Loucy (cell line): ENCODE data around the gene PAM.

Experiments used
- H2AFZ ChIP-seq: fragments of 200-600 bp; sonication (generic); 2 replicates; pipeline ENCODE4 v1.6.0; 2016; ENCODE audit warnings: antibody characterized with exemption, mild to moderate bottlenecking, low read length, moderate library complexity
- H3F3A ChIP-seq: fragments of 200-600 bp; 2 replicates; pipeline ENCODE4 v1.6.0; 2016; ENCODE audit warnings: antibody characterized with exemption, low read depth, mild to moderate bottlenecking
- H3K27me3 ChIP-seq: fragments of 200-600 bp; sonication (generic); 2 replicates; pipeline ENCODE4 v1.6.1; 2014; ENCODE audit warnings: low read length, mild to moderate bottlenecking; ENCODE audit not compliant: insufficient read depth, poor library complexity, severe bottlenecking
- H3K36me3 ChIP-seq: fragments of 200-600 bp; sonication (generic); 2 replicates; pipeline ENCODE4 v1.6.1; 2016; ENCODE audit warnings: low read length; ENCODE audit not compliant: insufficient read depth
- H3K4me1 ChIP-seq: fragments of 200-600 bp; sonication (generic); 2 replicates; pipeline ENCODE4 v1.5.1; 2014; ENCODE audit warnings: low read length, mild to moderate bottlenecking; ENCODE audit not compliant: insufficient read depth, poor library complexity, severe bottlenecking
- H3K4me2 ChIP-seq: fragments of 200-600 bp; sonication (generic); 2 replicates; pipeline ENCODE4 v1.6.0; 2014; ENCODE audit warnings: antibody characterized with exemption, low read length, low read depth, mild to moderate bottlenecking; ENCODE audit not compliant: poor library complexity, severe bottlenecking
- H3K4me3 ChIP-seq: fragments of 200-600 bp; sonication (generic); 2 replicates; pipeline ENCODE4 v1.5.1; 2014; ENCODE audit warnings: low read length, mild to moderate bottlenecking, mixed read lengths; ENCODE audit not compliant: poor library complexity, severe bottlenecking
- H3K79me2 ChIP-seq: fragments of 200-600 bp; sonication (generic); 2 replicates; pipeline ENCODE4 v1.6.1; 2014; ENCODE audit warnings: low read length; ENCODE audit not compliant: insufficient read depth
- H3K9ac ChIP-seq: fragments of 200-600 bp; sonication (generic); 2 replicates; pipeline ENCODE4 v1.6.0; 2014; ENCODE audit warnings: mild to moderate bottlenecking, low read depth, low read length, moderate library complexity; ENCODE audit not compliant: poor library complexity, severe bottlenecking
- H3K9me2 ChIP-seq: fragments of 200-600 bp; sonication (generic); replicated peaks from 2 replicates; pipeline ENCODE4 v1.6.1; 2016; ENCODE audit warnings: low read depth, low read length, mixed read lengths
- H3K9me3 ChIP-seq: fragments of 200-600 bp; sonication (generic); 2 replicates; pipeline ENCODE4 v1.6.1; 2014; ENCODE audit warnings: mild to moderate bottlenecking, antibody characterized with exemption, low read length, low read depth; ENCODE audit not compliant: insufficient read depth
- H4K20me1 ChIP-seq: fragments of 200-600 bp; sonication (generic); 2 replicates; pipeline ENCODE4 v1.6.0; 2014; ENCODE audit warnings: antibody characterized with exemption, low read length, mild to moderate bottlenecking; ENCODE audit not compliant: insufficient read depth, poor library complexity, severe bottlenecking
- EZH2phosphoT487 ChIP-seq: fragments of 200-600 bp; IDR thresholded peaks from 2 replicates; pipeline ENCODE4 v1.6.1; 2018; ENCODE audit warnings: antibody characterized with exemption, mild to moderate bottlenecking, moderate library complexity, borderline replicate concordance
- TF ChIP-seq, protein P1 (sequence below): fragments of 200-600 bp; sonication (generic); conservative IDR thresholded peaks from 2 replicates; pipeline ENCODE4 v1.5.1; 2014; ENCODE audit warnings: mild to moderate bottlenecking, antibody characterized with exemption, low read length

Gene PAM

DNA sequence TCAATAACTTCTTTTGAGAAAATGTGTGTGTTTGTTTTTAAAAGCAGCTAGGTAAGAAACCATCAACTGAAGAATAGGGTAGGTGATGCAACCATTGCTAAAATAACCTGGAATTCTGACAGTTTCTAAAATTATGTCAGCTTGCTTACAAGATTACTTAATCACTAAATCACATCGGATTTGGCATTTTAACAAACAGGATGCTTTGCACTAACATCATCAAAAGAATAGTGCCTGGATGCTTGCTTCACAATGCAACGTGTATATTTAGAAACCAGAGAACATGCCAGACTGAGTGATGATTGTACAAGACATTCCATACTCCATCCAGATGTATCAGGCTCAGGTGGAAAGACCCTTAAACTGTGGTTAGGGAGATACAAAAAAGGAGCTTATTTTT lies 43.9 kb downstream of the PAM start:
- peaks cover 42% of the 10 kb centered on the region for H3K4me1 ChIP-seq
- H2AFZ ChIP-seq, result no peak overlapping the region
- no peaks in the 10 kb centered on the region for H3K9me2 ChIP-seq
- peaks cover 11% of the 10 kb centered on the region for H3K79me2 ChIP-seq
- no peaks in the 10 kb centered on the region for H3K27me3 ChIP-seq
- H4K20me1 ChIP-seq, result no peaks in the 10 kb centered on the region
- H3K4me2 ChIP-seq, result no peak overlapping the region
- no peaks in the 10 kb centered on the region for H3F3A ChIP-seq
- no peak overlapping the region for H3K4me3 ChIP-seq
- no peak overlapping the region for H3K9ac ChIP-seq
- H3K9me3 ChIP-seq, result no peaks in the 10 kb centered on the region
- TF ChIP-seq, protein P1, sequence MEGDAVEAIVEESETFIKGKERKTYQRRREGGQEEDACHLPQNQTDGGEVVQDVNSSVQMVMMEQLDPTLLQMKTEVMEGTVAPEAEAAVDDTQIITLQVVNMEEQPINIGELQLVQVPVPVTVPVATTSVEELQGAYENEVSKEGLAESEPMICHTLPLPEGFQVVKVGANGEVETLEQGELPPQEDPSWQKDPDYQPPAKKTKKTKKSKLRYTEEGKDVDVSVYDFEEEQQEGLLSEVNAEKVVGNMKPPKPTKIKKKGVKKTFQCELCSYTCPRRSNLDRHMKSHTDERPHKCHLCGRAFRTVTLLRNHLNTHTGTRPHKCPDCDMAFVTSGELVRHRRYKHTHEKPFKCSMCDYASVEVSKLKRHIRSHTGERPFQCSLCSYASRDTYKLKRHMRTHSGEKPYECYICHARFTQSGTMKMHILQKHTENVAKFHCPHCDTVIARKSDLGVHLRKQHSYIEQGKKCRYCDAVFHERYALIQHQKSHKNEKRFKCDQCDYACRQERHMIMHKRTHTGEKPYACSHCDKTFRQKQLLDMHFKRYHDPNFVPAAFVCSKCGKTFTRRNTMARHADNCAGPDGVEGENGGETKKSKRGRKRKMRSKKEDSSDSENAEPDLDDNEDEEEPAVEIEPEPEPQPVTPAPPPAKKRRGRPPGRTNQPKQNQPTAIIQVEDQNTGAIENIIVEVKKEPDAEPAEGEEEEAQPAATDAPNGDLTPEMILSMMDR, result no peak
- TF ChIP-seq EZH2phosphoT487, result no peak
- no peaks in the 10 kb centered on the region for H3K36me3 ChIP-seq

DNA sequence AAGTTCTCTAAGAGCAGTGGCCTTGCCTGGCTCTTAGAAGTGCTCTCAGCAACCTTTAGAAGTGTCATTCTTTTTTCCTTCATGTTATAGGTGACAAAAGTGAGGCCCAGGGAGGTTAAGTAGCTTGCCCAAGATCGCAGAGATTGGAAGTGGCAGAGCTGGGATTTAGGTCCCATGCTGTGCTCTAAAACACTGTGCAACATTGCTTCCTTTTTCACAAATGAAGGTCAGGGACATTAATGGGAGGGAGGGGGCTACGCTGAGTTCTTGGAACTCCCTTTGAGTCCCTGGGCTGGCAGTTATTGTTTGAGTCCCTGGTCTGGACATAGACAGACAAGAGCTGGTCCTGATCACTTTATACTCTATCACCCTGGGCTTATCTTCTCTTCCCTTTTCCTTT lies 45.3 kb downstream of the PAM start:
- peaks cover 39% of the 10 kb centered on the region for H3K4me1 ChIP-seq
- peaks cover 19% of the 10 kb centered on the region for H3K79me2 ChIP-seq
- H2AFZ ChIP-seq, result no peak overlapping the region
- H3K4me2 ChIP-seq, result no peak overlapping the region
- no peak overlapping the region for H3K4me3 ChIP-seq
- TF ChIP-seq, protein P1, result no peak
- no peak for TF ChIP-seq EZH2phosphoT487
- no peaks in the 10 kb centered on the region for H4K20me1 ChIP-seq
- H3K9ac ChIP-seq, result peak overlapping the region; percentile 46
- H3F3A ChIP-seq, result no peaks in the 10 kb centered on the region
- H3K36me3 ChIP-seq, result no peaks in the 10 kb centered on the region
- H3K27me3 ChIP-seq, result no peaks in the 10 kb centered on the region
- no peaks in the 10 kb centered on the region for H3K9me2 ChIP-seq
- H3K9me3 ChIP-seq, result no peaks in the 10 kb centered on the region

DNA sequence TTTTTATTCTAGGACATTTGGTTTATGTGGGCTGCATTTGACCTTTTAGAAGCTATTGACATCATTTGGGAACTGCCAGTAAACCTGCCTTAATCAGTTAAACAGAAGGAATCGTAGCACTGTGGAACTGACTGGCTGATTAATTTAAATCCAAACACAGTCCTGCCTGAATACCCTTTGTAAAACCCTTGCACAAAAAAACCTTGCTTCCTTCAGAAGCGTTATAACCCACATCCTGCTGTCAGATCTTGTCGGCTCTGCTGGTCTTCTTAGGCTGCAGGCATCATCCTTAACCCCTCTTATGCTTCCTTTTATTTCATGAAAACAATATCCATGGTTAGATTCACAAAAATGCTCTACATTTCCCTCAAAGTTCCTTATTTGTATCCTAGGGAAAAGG lies 46.3 kb downstream of the PAM start:
- H4K20me1 ChIP-seq, result no peaks in the 10 kb centered on the region
- H3K4me2 ChIP-seq, result peak overlapping the region; percentile 63
- H2AFZ ChIP-seq, result no peak overlapping the region
- H3K9ac ChIP-seq, result peak overlapping the region; percentile 46
- H3K27me3 ChIP-seq, result no peaks in the 10 kb centered on the region
- peaks cover 19% of the 10 kb centered on the region for H3K79me2 ChIP-seq
- H3F3A ChIP-seq, result no peaks in the 10 kb centered on the region
- no peaks in the 10 kb centered on the region for H3K9me2 ChIP-seq
- H3K36me3 ChIP-seq, result no peaks in the 10 kb centered on the region
- H3K4me1 ChIP-seq, result peaks cover 38% of the 10 kb centered on the region
- no peaks in the 10 kb centered on the region for H3K9me3 ChIP-seq
- TF ChIP-seq EZH2phosphoT487, result no peak
- TF ChIP-seq, protein P1, result no peak
- H3K4me3 ChIP-seq, result peak overlapping the region; percentile 27
